GM10248 (cell line): ENCODE measurements around the gene CRTC1.
A peak's percentile ranks its signal among the peaks of the same experiment; 100 is the strongest.
"Not testable (repeated sequence)": the region's sequence is repeated elsewhere in the genome, so short reads cannot be mapped to it uniquely, and the experiment has no call there.

ENCODE experiments used
- CTCF ChIA-PET: fragments of 300-600 bp; sonication (Branson Sonifier 250); formaldehyde crosslinking; extraction: SDS; loops from one replicate; lab custom pipeline; 2021; ENCODE audit warnings: antibody characterized with exemption; lab: Yijun Ruan, JAX
- POLR2A ChIA-PET: fragments of 350-650 bp; sonication (Branson Sonifier 250); formaldehyde crosslinking; extraction: SDS; loops from one replicate; lab custom pipeline; 2020; ENCODE audit warnings: antibody characterized with exemption; lab: Yijun Ruan, JAX
- DNase-seq: peaks from one replicate; pipeline ENCODE4 v3.0.0; 2012; ENCODE audit errors: extremely low spot score
- TF ChIP-seq, protein P1 (sequence below): IDR thresholded peaks from 2 replicates; pipeline ENCODE4 v1.5.1; 2012; ENCODE audit warnings: mild to moderate bottlenecking, low read depth; ENCODE audit errors: extremely low read depth, missing control alignments, control extremely low read depth

The CRTC1 gene

DNA sequence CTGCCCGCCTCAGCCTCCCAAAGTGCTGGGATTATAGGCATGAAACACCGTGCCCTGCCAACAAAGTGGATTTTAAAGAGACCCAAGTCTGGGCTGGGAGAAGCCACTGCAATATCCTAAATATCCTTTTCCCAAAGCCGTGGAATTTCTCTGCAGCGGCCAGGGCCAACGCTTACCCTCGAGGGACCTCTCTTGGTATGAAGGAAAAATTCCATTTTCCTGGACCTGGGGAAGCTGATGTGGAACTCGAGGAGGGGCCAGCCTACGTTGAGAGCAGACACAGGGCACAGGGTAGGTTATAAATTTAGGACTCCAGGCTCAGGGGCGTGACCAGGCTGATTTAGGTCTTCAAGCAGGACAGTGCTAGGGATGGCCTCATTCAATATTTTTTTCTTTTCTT, 130.6 kb downstream of the CRTC1 start:
- CTCF ChIA-PET = no interaction called here
- TF ChIP-seq, protein P1, sequence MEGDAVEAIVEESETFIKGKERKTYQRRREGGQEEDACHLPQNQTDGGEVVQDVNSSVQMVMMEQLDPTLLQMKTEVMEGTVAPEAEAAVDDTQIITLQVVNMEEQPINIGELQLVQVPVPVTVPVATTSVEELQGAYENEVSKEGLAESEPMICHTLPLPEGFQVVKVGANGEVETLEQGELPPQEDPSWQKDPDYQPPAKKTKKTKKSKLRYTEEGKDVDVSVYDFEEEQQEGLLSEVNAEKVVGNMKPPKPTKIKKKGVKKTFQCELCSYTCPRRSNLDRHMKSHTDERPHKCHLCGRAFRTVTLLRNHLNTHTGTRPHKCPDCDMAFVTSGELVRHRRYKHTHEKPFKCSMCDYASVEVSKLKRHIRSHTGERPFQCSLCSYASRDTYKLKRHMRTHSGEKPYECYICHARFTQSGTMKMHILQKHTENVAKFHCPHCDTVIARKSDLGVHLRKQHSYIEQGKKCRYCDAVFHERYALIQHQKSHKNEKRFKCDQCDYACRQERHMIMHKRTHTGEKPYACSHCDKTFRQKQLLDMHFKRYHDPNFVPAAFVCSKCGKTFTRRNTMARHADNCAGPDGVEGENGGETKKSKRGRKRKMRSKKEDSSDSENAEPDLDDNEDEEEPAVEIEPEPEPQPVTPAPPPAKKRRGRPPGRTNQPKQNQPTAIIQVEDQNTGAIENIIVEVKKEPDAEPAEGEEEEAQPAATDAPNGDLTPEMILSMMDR = no peak
- POLR2A ChIA-PET = no interaction called here
- DNase-seq = no peak

DNA sequence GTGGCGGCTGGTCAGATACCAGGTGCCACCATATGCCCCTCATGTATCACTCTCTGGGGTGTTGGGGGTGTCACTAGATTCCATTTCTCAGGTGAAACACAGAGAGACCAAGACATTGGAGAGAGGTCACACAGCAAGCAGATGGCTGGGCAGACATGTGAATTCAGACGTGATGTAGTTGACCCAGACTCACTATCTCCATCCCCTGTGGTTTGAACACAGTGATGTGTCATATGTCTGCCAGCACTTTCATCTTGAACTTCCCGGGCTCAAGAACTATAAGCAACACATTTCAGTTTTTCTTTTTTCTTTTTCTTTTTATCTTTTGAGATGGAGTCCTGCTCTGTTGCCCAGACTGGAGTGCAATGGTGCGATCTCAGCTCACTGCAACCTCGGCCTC, 132.2 kb downstream of the CRTC1 start:
- ChIA-PET CTCF (interaction anchor here (1.1 kb wide), 1 partner anchor 9 kb away, joined by 3 read pairs; no protein-coding TSS in a partner anchor), POLR2A (no interaction called here)
- TF ChIP-seq, protein P1 = no peak
- DNase-seq = no peak

DNA sequence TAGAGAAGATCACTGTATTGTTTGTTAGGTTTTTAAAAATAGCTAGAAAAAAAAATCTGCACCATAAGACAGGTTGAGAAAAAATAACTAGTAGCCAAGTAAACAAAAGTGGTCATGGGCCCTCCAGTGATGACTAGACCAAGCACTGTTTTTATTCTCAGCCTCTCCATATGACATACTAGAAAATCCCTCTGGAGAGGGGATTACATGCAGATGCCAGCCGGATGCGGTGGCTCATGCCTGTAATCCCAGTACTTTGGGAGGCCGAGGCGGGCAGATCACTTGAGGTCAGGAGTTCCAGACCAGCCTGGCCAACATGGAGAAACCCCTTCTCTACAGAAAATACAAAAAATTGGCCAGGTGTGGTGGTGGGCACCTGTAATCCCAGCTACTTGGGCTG, 133.2 kb downstream of the CRTC1 start:
- DNase-seq, CTCF ChIA-PET: not testable (repeated sequence)
- POLR2A ChIA-PET = interaction anchor here (0.5 kb wide), 1 partner anchor 1595 kb away, joined by 7 read pairs; no protein-coding TSS in a partner anchor

DNA sequence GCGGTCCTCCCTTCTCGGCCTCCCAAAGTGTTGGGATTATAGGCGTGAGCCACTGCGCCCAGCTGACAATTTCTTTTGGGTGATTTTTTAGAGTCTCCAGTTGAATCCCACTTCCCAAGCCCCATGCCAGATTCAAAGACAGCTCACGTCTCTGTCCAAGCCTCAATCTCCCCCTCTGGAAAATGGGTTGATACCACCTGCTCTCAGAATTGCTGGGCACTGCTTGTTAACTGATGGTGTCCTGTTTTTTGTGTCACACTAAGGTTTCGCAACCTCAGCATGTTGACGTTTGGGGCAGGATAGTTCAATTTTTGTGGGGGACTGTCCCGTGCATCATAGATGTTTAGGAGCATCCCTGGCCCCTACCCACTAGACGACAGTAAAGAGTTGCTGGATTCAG, 134.1 kb downstream of the CRTC1 start:
- no peak for DNase-seq
- TF ChIP-seq, protein P1 = no peak
- ChIA-PET POLR2A (no interaction called here), CTCF (no interaction called here)

DNA sequence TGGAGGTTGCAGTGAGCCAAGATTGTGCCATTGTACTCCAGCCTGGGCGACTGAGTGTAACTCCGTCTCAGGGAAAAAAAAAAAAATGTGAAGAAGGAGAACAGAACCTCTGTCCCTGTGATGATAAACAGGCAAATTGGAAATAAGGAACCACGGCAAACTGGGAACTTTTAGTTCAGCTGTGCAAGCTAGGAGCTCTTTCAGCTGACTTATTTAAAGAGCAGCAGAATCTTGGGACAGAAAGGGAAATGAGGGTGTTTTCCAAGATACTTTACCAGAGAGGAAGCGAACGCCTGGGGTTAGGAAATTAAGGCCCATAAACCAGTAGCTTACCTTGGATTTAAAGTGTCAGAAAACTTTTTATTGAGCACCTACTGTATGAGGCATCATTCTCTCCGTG, 145.3 kb downstream of the CRTC1 start:
- ChIA-PET CTCF (interaction anchor here (12.3 kb wide), 1 partner anchor 17 kb away, joined by 158 read pairs; no protein-coding TSS in a partner anchor), POLR2A (interaction anchor here (0.6 kb wide), 1 partner anchor 26 kb away, joined by 3 read pairs; no protein-coding TSS in a partner anchor)
- DNase-seq = no peak
- TF ChIP-seq, protein P1 = no peak

DNA sequence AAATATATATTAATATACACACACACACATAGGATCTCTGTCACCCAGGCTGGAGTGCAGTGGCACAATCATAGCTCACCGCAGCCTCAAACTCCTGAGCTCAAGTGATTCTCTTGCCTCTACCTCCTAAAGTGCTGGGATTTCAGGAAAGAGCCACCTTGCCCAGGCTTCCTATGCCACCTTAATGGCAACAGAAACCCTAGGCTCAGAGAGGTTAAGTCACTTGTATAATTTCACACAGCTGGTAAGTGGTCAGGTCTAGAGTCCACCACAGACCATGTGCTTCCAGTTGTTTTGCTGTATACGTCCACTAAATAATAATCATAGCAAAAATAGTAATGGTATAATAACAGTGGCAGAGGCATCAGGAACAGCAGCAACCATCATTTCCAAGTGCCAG, 147.0 kb downstream of the CRTC1 start:
- POLR2A ChIA-PET = no interaction called here
- DNase-seq = no peak
- TF ChIP-seq, protein P1 = no peak
- CTCF ChIA-PET = interaction anchor here (1.6 to 12.3 kb wide), 2 partner anchors 15 to 348 kb away, joined by 3 to 158 read pairs; no protein-coding TSS in a partner anchor

DNA sequence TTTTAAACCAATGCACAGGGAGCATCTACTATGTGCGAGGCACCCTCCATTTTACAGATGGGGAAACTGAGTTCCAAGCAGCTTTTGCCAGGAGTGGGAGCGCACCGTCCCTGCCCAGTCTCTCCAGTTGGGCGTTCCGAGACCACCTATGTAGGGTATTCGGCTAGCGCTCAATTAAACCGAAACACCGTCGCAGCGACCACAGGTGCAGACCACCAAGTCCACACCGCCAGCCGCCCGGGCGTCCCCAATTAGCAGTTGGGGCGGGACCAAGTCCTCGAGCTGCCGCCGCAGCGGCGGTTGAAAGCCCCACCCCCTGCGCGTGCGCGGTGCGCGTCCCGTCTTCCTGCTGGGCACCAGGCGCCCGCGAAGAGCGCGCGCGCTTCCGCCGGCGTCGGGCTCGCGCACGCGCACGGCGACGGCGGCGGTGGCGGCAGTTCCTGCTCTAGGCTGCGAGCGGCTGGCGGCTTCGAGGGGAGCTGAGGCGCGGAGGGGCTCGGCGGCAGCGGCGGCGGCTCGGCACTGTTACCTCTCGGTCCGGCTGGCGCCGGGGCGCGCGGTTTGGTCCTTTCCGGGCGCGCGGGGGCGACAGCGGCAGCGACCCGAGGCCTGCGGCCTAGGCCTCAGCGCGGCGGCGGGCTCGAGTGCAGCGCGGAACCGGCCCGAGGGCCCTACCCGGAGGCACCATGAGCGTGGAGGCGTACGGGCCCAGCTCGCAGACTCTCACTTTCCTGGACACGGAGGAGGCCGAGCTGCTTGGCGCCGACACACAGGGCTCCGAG, 148.2 kb downstream of the CRTC1 start, which contains the start of gene UPF1:
TSS of gene UPF1 (plus strand) at position 436 of the 782 bp plus-strand sequence. CDS start at position 687, 251 bp downstream.
- peak; percentile 97 for DNase-seq
- POLR2A ChIA-PET = interaction anchor here (0.6 to 0.8 kb wide), 3 partner anchors 12 to 543 kb away, joined by 3 to 6 read pairs (median 5); no protein-coding TSS in a partner anchor

More for the DNA sequence above, 148.2 kb downstream of the CRTC1 start, which contains the start of gene UPF1:
- TF ChIP-seq, protein P1 = no peak
- CTCF ChIA-PET = interaction anchor here (1.2 to 12.3 kb wide), 6 partner anchors 8 to 349 kb away, joined by 3 to 158 read pairs (median 6); partner anchors contain the start of gene REX1BD
